Stimulated activated CD4-positive, alpha-beta T cell treated with anti-CD3 and anti-CD28 coated beads, Interleukin-4, amount 100 ng/mL, for 48 hours (primary cell): ENCODE results near the gene KCNK4.
"Not testable (repeated sequence)": the region's sequence is repeated elsewhere in the genome, so short reads cannot be mapped to it uniquely, and the experiment has no call there.

Experiments used
- DNase-seq, 2 donors: peaks; one replicate each; pipeline ENCODE4 v3.0.0-alpha.2; 2020; ENCODE audit warnings: low read depth in 2 of 2

KCNK4 gene

DNA sequence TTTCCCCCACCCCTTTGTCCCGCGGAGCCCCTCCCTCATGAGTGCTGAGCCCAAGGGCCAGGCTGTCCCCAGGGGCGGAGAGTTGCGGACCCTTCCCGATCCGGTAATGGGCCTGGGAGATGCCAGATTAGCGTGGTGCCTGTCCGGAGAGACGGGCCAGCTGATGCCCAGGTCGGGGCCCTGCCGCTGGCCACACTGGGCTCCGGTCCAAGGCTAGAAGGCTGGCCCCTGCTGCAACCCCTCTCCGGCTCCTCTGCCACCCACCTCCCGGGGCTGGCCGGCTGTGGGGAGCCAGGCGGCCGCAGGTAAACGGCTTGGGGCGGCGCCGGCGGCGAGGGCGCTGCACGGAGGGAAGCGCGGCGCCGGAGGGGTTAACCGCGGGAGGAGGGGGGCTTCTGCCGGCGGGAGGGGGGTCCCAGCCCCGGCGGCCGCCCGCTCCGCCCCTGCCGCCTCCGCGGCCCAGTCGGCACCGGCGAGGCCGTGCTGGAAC, at the start of gene KCNK4:
TSS of gene KCNK4 (plus strand) at position 41 of the 490 bp plus-strand sequence. CDS start 1,717 bp downstream, outside the sequence.
- no peak for DNase-seq

DNA sequence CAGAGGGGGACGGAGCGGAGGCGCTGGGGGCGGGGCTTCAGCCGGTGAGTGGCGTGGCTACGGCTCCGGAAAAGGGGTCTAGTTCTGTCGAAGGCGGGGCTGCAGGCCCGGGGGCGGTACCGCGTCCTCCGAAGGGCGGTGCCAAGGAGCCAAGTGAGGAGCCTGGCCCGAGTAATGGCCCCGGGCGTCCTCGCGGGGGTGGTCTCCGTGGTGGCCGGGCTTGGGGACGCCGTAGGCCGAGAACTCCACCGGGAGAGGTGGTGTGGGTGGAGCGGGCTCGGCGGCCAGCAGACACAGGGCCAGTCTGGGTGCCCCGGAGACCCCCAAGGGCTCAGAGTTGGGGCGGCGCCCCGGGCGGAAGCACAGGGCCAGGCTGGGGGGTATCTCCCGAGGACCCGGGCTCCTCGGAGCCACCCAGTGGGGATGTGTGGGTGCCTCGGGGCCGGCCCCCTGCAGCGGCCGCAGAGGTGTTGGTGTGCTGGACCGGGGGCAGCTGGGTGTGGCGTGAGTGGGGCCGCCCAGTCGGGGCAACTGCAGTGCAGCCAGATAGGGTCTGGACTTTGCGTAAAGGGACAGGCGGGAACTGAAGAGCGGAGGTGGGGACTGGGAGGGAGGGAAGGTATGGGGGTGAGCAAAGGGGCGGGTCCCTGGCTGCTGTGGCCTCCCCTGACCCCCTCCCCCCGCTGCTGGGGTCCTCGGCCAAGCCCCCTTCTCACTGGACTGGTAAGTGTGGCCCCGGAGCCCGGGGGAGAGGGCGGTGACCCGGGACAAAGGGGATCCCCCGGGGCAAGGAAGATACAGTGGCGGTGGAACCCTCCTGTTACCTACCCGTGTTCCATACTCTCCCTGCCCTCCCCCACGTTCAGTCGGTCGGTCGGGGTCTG, 49.4 kb upstream of the KCNK4 start:
- DNase-seq = no peak

DNA sequence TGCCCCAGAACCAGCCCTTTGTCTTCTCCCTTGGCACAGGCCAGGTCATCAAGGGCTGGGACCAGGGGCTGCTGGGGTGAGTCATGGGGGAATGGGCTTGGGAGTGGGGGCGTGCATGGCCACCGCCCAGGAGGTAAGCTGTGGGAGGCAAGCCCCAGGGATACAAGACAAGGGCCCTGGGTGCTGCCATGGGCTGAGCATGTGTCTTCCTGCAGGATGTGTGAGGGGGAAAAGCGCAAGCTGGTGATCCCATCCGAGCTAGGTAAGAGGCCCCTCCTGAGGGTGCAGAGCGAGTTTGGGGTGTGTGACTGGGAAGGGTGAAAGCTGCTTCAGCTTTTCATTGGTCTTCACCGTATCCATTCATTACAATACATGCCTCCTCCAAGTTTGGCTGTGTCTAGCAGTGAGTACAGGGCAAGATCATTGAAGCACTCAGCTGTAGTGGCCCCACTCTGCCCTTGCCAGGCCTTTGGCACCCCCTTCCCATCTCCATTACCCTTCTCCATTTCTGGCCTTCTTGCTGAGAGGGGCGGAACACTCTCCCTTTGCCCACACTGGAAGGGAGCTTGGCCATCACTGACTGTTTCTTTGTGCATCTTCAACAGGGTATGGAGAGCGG, 47.8 kb upstream of the KCNK4 start:
- no peak for DNase-seq

DNA sequence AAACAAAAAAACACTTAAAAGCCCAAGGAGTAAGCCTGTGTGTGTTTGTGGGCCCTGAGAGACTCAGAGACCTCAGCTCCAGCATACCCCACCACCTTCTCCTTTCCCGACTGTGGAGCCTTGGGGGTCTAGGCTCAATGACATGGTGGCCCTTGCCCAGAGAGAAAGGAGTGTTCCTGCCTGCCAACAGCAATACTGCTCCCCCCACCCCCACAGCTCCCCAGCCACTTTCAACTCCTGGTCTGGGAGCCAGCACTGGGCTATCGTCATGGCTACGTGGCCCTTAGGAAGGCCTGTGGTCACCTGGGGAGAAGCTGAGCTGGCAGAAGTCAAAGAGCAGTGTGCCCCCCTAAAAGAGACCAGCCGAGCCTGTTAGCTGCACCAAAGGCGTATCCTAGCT, 47.0 kb upstream of the KCNK4 start:
- no peak for DNase-seq

DNA sequence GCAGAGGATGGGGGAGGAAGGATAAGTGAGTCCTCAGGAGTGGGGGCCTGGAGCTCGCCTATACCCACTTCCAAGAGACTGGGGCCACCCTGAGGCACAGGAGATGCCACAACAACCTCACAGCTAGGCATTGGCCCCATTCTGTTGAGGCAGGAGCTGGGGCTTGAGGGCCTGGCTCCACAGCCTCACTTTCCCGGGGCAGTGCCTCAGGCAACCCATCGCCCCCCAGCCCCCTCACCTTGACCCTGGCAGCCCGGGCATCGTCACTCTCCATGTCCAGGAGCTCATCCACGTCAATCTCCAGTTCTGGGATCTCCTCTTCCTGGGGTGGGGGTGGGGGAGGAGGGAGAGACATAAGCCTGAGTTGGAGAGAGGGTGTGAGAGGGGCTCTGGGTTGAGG, 46.1 kb upstream of the KCNK4 start:
- DNase-seq = no peak

DNA sequence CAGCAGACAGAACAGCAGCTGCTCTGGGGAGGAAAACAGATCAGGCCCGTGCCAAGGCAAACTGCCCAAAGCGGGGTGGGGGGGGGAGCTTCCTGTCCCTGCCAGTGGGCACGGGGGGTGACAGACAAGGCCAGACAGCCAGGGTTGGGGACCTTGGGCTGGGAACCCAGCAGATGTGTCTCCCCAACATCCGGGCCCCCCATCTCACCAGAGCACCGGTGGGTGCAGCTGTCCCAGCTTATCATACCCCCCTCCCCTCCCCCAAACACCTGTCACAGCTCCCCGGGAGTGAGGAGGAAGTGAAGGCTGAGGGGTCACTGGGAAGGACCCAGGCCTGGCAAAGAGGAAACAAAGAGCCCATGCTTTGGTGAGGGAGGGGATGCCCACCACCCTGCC, 45.7 kb upstream of the KCNK4 start:
- DNase-seq = no peak

DNA sequence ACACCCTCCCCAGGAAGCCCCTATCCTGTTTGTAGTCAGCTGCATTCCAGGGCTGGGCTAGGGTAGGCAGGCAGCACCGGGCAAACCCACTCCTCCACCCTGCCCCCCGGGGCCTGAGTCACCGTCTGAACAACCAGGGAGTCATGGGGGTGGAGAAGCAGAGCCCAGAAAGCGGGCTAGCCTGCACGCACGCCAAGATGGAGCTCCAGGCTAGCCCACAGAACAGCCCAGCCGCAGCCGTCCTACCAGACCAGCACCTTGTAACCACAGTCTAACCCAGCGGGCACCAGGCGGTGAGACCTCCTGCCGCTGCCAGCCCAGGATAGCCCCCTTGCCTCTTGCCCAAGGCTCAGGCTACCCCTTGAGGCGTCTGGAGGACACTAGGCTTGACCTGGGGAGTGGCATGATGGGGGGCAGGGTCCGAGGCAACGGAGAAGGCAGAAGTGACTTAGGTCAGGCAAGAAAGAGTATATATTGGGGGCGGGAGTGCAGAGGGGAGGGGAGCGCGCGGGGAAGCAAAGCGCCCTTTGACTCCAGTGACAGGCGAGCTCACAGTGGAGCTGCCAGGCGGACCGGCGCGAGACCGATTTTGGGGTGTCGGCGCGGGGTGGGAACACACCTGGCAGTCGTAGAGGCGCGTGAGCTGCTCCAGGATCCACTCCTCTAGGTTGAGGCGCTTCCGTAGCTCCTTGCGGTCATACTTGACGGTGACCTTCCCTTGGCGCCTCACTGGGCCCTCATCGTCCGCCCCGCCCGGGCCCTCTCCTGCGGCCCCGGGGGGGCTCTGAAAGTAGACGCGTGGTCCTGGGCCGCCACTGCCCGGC, 45.1 kb upstream of the KCNK4 start:
- DNase-seq = peak; percentile 67 to 79

DNA sequence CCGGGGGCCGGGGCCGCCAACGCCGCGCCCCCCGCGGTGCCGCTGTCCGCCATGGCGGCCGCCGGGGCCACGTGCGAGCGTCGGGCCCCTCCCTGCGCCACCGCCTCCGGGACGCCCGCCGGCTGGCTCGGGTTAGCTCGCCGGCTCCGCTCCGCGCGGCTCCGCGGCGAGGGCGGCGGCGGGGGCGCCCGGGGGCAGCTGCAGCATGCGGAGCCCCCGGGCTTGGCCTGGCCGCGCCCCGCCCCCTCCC, 44.6 kb upstream of the KCNK4 start:
- DNase-seq = not testable (repeated sequence)

DNA sequence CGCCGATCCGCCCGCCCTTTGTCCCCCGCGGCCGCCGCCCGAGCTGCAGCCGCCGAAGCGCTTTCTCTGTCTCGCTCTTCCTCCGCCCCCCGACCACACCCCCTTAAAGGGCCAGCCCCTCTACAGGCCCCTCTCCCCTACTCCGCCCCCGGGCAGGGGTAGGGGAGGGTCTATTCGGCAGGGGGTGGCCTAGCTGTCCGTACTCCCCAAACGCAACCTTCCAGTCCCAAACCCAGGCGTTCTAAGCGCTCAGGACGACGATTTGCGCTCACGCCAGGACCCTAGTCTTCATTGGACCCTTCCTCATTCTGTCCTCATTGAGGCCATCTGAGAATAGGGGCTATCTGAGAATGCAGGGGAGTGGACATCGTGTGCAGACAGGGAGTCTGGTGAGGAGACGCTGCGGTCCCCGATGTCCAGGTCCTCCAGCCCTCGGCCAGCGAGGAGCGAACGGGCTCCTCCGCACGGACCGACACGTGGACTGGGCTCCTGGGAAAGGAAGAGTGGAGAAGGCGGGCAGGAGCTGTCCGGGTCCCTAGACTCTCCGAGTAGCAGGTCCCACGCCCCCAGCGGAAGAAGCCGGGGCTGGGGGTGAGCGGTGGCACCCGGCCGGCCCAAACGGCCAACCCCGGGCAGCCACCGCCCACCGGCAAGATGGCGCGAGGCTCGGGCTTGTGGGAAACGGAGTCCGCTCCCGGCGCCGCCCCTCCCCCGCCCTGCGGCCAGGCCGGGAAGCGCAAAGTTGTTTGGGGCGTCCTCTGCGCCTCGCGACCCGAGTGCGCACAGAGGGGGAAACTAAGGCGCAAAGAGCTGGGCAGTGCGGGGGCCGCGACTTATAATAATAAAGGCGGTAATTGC, 44.0 kb upstream of the KCNK4 start, which contains the start of gene PPP1R14B:
TSS of gene PPP1R14B (minus strand) at position 73 of the 858 bp plus-strand sequence. CDS start 270 bp downstream, outside the sequence.
- DNase-seq = peak; percentile 76 to 87

DNA sequence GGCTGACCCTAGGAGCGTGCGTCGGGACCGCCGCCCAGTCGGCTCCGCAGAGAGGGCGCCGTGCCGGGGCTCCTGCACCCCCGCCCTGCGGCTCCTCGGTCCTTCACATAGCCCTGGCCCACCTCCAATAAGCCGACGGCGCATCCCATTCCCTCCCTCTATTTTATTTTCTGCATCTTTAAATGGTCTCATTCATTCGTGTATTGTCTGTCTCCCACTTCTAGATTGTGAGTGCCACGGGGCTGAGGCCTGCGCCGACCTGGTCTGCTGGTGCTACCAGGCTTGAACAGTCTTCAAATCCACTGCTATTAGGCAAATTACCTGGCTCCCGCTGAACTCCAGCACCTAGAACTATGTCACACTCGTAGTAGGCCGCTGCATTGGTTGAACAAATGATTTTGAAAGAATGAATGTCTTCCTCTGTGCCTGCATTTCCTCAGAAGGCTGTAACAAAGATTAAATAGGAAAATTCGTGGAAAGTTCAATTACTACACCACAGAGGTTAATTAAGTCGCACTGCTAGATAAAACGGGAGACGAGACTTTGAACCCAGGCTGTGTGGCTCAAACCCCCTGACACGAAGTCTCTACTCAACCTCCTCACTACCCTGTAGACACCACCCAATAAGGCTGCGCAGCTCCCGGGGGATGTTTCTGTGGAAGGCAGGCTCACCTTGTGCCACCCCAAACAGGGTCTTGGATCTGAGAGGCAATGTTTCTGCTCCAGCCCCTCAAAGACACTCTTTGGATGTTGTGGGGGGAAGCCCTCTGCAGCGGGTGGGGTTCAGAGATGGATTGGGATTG, 43.2 kb upstream of the KCNK4 start:
- DNase-seq = no peak

DNA sequence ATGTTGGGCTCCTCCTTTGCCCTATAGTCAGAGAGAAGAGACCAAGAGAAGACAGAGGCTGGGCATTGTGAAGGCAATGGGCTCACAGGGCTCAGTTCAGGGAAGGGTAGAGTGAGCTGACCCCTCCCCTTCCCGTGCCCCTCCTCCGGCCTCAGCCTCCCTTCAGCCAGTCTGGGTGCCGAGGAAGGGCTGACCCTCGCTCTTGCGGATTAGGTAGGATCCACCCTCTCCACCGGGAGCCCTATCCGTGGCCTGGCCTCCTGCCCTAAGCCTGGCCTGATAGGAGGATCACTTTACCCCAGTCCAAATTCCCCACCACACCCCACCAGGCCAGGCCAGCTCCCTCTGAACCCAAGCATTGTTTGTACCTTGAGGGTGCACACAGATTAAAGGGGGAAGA, 42.5 kb upstream of the KCNK4 start:
- no peak for DNase-seq

DNA sequence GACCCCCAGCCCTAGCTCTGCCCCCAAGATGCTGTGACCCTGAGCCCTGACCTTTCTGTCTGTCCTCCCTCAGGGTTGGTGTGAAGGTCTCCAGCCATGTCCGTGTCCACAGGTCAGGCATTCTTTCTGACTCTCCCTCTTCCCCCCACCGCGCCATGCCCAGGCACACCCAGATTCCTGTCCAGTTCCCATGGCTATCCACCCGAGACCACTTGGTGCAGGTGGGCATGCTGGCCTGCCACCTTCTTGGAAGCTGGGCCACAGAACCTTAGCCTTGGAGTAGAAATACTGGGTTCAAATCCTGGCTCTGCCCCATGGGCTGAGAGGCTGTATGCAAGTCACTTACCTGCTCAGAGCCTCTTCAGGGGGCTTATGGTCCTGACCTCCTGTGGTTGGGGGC, 42.1 kb upstream of the KCNK4 start:
- DNase-seq = no peak

DNA sequence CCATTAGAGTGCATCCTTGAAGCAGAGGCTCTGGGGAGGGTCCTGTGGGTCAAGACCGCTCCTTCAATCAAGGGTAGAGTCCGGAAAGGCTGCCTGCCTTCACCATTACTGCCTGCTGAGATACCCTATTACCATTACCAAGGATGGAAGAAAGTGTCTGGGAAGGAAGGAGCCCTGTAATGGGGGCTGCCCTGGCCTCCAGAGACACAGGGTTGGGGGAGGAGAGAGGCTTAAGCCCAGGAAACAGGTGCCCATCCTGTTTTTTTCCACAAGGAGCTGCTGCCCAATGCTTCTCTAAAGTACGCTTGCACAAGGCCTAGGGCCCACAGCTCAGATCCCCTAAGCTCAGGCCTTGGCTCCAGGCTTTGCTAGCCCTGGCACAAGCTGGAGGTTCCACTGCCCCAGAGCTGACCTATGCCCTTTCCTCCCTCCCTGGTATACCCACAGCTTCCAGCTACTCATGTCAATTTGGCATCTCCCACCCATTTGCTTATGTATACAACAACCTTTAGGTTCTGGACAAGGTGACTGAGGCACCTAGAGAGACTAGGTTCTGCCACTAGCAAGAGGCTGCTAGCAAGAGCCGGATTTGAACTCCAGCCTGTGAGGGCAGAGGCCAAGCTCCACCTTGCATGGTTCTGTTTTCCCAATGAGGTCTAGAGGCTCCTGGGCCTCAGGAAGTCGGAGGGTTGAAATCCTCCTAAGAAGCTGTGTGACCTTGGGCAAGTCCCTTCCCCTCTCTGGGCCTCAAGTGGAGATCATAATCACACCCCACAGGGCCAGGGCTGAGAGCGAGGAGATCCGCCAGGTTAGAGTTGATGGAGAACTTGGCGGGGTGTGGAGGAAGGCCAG, 41.3 kb upstream of the KCNK4 start:
- DNase-seq = no peak

DNA sequence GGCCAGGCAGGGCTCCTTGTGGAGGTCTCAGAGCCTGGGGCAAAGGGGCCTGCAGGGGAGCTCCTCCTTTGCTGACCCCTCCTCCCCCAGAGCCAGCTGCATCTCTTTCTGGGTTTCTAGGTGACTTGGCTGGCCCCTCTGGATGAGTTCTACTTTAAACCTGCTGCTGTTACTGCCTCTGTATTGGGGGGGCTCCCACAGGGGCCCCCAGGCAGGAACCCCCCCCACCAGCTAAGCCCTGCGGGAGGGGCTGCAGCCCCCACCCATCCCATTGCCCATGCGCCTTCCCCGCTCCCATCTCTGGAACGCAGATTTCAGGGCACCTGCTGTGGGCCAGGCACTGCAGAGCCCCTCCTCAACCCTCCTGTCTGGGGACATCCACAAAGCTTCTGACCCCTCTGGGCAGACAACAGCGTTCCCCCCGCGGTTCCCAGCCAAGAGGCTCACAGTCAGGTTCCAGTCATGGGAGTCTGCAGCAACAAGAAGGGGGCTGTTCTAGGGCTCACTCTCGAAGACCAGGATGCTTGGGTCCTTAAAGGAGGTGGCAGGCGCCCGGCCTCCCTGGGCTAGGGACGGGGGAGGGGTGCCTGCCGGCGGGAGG, 40.6 kb upstream of the KCNK4 start:
- DNase-seq = no peak

DNA sequence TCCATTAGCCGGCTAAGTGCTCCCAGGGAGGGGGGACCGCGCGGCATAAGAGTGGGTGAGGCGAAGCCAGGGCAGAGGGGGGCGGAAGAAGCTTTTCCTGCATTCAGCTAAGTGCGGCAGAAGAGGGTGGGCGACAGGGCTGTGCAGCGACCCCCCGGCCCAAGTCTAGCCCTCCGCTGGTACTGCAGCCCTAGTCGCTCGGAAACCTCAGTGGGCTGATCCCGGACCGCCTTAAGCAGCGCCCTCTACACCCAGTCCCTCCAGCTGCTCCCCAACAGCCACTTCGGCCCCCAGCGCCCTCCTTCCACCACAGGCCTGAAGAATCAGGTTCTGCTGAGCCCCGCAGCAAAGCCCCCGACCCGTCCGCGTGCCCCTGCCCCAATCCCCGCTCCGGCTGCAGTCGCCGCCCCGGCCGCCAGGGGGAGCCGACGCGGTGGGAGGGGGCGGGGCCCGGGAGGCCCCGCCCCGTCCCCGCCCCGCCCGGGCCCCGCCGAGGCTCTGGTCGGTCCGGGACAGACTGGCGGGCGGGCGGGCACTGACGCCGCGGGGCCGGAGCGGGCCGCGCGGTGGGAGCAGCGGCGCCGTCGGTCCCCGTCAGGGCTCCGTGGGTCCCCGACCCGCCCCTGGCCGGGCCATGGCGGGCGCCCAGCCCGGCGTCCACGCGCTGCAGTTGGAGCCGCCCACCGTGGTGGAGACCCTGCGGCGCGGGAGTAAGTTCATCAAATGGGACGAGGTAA, 39.9 kb upstream of the KCNK4 start, which contains the start of gene PLCB3:
TSS of gene PLCB3 (plus strand) at position 515 of the 737 bp plus-strand sequence. CDS start at position 635, 120 bp downstream.
- DNase-seq = peak in 1 of 2 donors; percentile 63

DNA sequence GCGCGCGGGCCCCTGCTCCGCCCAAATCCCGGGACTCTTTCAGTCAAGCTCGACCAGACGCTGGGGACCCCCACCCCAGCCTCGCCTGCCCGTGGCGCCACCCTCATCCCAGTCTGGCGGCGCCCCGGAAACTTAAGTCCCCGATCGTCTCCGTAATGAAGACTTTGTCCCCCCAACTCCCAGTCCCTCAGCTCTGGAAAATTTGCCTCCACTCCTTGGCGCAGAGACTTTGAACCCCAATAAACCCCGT, 39.4 kb upstream of the KCNK4 start:
- DNase-seq = no peak

DNA sequence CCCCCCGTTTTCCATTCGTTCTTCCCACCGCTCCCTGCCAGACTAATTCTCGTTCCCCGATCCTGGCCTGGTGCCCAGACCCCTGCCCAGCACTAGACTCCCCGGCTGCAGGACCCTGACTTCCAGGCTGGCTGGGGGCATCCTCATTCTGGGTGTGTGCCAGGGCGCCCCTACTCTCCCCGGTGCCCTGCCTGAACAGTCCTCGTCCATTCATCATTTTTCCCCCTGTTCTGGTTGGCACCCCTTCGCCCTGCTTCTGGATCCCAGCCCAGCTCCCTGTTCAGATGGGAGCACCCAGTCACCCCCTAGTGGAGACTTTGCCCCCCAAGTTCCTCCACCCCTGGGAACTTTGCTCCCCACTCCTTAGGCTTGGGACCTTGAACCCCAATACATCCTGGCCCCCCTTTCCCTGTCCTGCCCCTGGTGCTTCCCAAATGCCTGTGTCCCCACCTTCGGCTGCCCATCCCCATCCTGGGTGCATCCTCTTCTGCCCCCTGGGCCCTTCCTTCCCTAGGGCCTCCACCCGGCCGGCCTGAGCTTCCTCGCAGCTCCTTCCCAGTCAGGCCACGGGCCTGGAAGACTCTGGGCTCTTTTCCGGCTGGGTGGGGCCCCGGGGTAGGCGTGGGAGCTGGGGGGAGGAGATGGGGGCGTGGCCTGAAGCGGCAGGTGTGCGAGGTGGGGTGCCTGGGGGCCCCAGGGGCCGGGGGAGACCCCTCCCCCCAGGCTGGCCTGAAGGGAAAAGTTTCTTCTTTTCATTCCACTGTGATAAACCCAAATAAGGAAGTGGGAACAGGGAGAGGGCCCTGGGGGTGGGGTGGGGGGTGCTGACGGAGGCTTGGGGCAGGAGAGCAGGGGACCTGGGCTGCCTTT, 38.9 kb upstream of the KCNK4 start:
- DNase-seq = no peak

DNA sequence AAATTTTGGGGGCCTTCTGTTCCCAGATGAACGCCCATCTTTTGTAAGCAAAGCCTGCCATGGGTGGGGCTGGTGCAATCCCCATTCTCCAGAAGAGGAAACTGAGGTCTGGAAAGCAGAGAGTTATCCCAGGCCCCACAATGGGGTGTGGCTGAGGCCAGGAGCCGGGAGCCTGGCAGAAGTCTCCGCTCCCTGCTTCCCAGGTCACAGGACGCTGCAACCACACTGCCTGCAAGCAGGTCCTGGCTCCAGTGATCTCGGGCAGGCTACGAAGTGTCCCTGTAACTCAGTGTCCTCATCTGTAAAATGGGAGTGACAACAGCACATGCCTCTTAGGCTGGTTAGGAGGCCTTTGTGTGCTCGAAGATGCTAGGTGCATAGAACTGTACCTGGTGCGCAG, 38.1 kb upstream of the KCNK4 start:
- no peak for DNase-seq
